ENCODE results near the gene EFCAB6. TPM values are rescaled to one million over a fixed set of nuclear protein-coding genes. Genes with fewer than 3 reads are reported as not detected.

The EFCAB6 gene
- total and polyA plus RNA-seq, 2 donors (not counting 1 experiment from before 2014, with no cell fraction given): 0.07 to 0.10 TPM

- Histone ChIP-seq H3K27me3 (replicated peaks in 1 of 4; ENCODE audit: control extremely low read depth in 1 of 4, control insufficient read depth in 3 of 4, insufficient read depth in 4 of 4, low read length in 3 of 4) (no peaks in the 10 kb centered on the region), H4K20me1 (ENCODE audit: control insufficient read depth, insufficient read depth, low read length, poor library complexity, severe bottlenecking) (no peaks in the 10 kb centered on the region), H3K79me2 (ENCODE audit: control insufficient read depth, insufficient read depth, low read length) (no peaks in the 10 kb centered on the region), H3K4me1 (ENCODE audit: control insufficient read depth in 2 of 2, insufficient read depth in 2 of 2, low read length in 2 of 2) (peaks cover 8 to 29% of the 10 kb centered on the region in 2 donors), H3K9ac (ENCODE audit: low read length) (no peak overlapping the region), H3K9me3 (ENCODE audit: control extremely low read depth in 1 of 3, control insufficient read depth in 2 of 3, insufficient read depth in 1 of 3, low read length in 2 of 3) (no peaks in the 10 kb centered on the region), H3K36me3 (replicated peaks in 1 of 2; ENCODE audit: control extremely low read depth in 1 of 2, control insufficient read depth in 1 of 2, extremely low read depth in 1 of 2, insufficient read depth in 2 of 2, low read length in 1 of 2) (no peaks in the 10 kb centered on the region), H3K4me3 (ENCODE audit: control extremely low read depth in 1 of 5, extremely low read depth in 1 of 5, insufficient read depth in 1 of 5, low read depth in 2 of 5, low read length in 4 of 5) (no peak overlapping the region), H3K27ac (ENCODE audit: low read length in 2 of 2) (no peak overlapping the region), H2AFZ (ENCODE audit: insufficient read depth, low read depth, low read length, poor library complexity, severe bottlenecking) (no peak overlapping the region), H3K4me2 (replicated peaks; ENCODE audit: low read depth, low read length, poor library complexity, severe bottlenecking) (no peak overlapping the region)
- WGBS (ENCODE audit: insufficient coverage): 93% methylated on average over 7 of the region's 7 CpGs
- H3K4me1 Mint-ChIP-seq: peaks cover 27% of the 10 kb centered on the region
- H3K4me3 Mint-ChIP-seq: no peak overlapping the region
- no peaks in the 10 kb centered on the region for H3K9me3 Mint-ChIP-seq (ENCODE audit: insufficient read depth)
- peaks cover 8% of the 10 kb centered on the region for H3K27me3 Mint-ChIP-seq
- H3K27ac Mint-ChIP-seq: no peak overlapping the region
- TF ChIP-seq EZH2 (IDR thresholded peaks at IDR 0.05; ENCODE audit: borderline replicate concordance, insufficient read depth, low read depth, low read length, poor library complexity, severe bottlenecking) (no peak), CTCF (IDR thresholded peaks at IDR 0.05) (no peak)
- ChIA-PET POLR2A (no interaction called here), CTCF (no interaction called here)
- intact Hi-C loops (cut with micrococcal nuclease): no loop called here
- ATAC-seq (ENCODE audit: low read depth) (no peak), DNase-seq (no peak)
Measured at GRCh38 chr22:43483669-43484068, 328.4 kb downstream of the EFCAB6 start.

- no peaks in the 10 kb centered on the region for H3K9me3 ChIP-seq (ENCODE audit: control extremely low read depth in 1 of 3, control insufficient read depth in 2 of 3, insufficient read depth in 1 of 3, low read length in 2 of 3)
- no peak overlapping the region for H3K4me2 ChIP-seq (replicated peaks; ENCODE audit: low read depth, low read length, poor library complexity, severe bottlenecking)
- no peak overlapping the region for H3K9ac ChIP-seq (ENCODE audit: low read length)
- DNase-seq: no peak
- H2AFZ ChIP-seq (ENCODE audit: insufficient read depth, low read depth, low read length, poor library complexity, severe bottlenecking): no peak overlapping the region
- no peak for TF ChIP-seq EZH2 (IDR thresholded peaks at IDR 0.05; ENCODE audit: borderline replicate concordance, insufficient read depth, low read depth, low read length, poor library complexity, severe bottlenecking)
- no peak for TF ChIP-seq CTCF (IDR thresholded peaks at IDR 0.05)
- no peak overlapping the region for H3K4me3 ChIP-seq (ENCODE audit: control extremely low read depth in 1 of 5, extremely low read depth in 1 of 5, insufficient read depth in 1 of 5, low read depth in 2 of 5, low read length in 4 of 5)
- H4K20me1 ChIP-seq (ENCODE audit: control insufficient read depth, insufficient read depth, low read length, poor library complexity, severe bottlenecking): no peaks in the 10 kb centered on the region
- WGBS (ENCODE audit: insufficient coverage): 93% methylated on average over 10 of the region's 13 CpGs
- no peaks in the 10 kb centered on the region for H3K79me2 ChIP-seq (ENCODE audit: control insufficient read depth, insufficient read depth, low read length)
- ChIA-PET CTCF (no interaction called here), POLR2A (no interaction called here)
- no peak overlapping the region for H3K4me3 Mint-ChIP-seq
- peaks cover 8% of the 10 kb centered on the region for H3K27me3 Mint-ChIP-seq
- no peaks in the 10 kb centered on the region for H3K36me3 ChIP-seq (replicated peaks in 1 of 2; ENCODE audit: control extremely low read depth in 1 of 2, control insufficient read depth in 1 of 2, extremely low read depth in 1 of 2, insufficient read depth in 2 of 2, low read length in 1 of 2)
- no peak overlapping the region for H3K27ac Mint-ChIP-seq
- intact Hi-C loops (cut with micrococcal nuclease): no loop called here
- H3K9me3 Mint-ChIP-seq (ENCODE audit: insufficient read depth): no peaks in the 10 kb centered on the region
- H3K27ac ChIP-seq (ENCODE audit: low read length in 2 of 2): no peak overlapping the region
- peaks cover 27% of the 10 kb centered on the region for H3K4me1 Mint-ChIP-seq
- no peak for ATAC-seq (ENCODE audit: low read depth)
- peaks cover 8 to 29% of the 10 kb centered on the region in 2 donors for H3K4me1 ChIP-seq (ENCODE audit: control insufficient read depth in 2 of 2, insufficient read depth in 2 of 2, low read length in 2 of 2)
- H3K27me3 ChIP-seq (replicated peaks in 1 of 4; ENCODE audit: control extremely low read depth in 1 of 4, control insufficient read depth in 3 of 4, insufficient read depth in 4 of 4, low read length in 3 of 4): no peaks in the 10 kb centered on the region
Measured at GRCh38 chr22:43483266-43483665, 328.8 kb downstream of the EFCAB6 start.
